ENCODE results near the gene SUGCT.

The SUGCT gene

GRCh38 chr7:40800771-40801170 lies 666.0 kb downstream of the SUGCT start:
- Histone ChIP-seq H3K4me3 (ENCODE audit: low read depth, low read length) (no peak overlapping the region), H3K9ac (ENCODE audit: low read length) (no peak overlapping the region), H3K9me3 (ENCODE audit: control insufficient read depth, insufficient read depth, low read depth, low read length) (no peaks in the 10 kb centered on the region), H3K4me1 (ENCODE audit: control insufficient read depth, insufficient read depth, low read length) (0 out of 2 replicates have a peak, but pooled peaks cover 3% of the 10 kb centered on the region), H3K27ac (ENCODE audit: low read depth, low read length) (no peak overlapping the region), H3K27me3 (ENCODE audit: control insufficient read depth, insufficient read depth, low read length) (no peaks in the 10 kb centered on the region), H3K36me3 (ENCODE audit: control insufficient read depth, insufficient read depth, low read length) (no peaks in the 10 kb centered on the region)

DNA sequence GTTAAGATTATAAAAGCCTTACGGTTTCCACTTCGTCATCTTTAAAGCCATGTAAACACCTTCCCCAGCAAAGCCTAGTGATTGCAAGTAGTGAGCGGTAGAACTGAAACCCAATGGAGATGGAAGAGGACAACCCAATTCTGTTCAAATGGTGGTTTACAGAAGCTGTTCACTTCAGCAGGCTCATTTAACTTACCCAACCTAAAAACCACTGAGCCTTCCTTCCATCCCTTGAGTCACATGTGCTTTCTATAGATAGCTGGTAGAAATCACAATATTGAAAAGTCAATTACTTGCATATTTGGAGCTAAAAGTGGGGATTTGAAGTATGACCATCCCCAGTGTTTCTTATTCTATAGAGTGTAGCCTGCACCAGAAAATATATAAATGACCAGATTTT lies 667.7 kb downstream of the SUGCT start:
- H3K27ac ChIP-seq (ENCODE audit: low read depth, low read length), result no peak overlapping the region
- no peaks in the 10 kb centered on the region for H3K36me3 ChIP-seq (ENCODE audit: control insufficient read depth, insufficient read depth, low read length)
- H3K4me3 ChIP-seq (ENCODE audit: low read depth, low read length), result no peak overlapping the region
- H3K27me3 ChIP-seq (ENCODE audit: control insufficient read depth, insufficient read depth, low read length), result no peaks in the 10 kb centered on the region
- no peak overlapping the region for H3K9ac ChIP-seq (ENCODE audit: low read length)
- H3K4me1 ChIP-seq (ENCODE audit: control insufficient read depth, insufficient read depth, low read length), result 0 out of 2 replicates have a peak, but pooled peaks cover 3% of the 10 kb centered on the region
- no peaks in the 10 kb centered on the region for H3K9me3 ChIP-seq (ENCODE audit: control insufficient read depth, insufficient read depth, low read depth, low read length)

DNA sequence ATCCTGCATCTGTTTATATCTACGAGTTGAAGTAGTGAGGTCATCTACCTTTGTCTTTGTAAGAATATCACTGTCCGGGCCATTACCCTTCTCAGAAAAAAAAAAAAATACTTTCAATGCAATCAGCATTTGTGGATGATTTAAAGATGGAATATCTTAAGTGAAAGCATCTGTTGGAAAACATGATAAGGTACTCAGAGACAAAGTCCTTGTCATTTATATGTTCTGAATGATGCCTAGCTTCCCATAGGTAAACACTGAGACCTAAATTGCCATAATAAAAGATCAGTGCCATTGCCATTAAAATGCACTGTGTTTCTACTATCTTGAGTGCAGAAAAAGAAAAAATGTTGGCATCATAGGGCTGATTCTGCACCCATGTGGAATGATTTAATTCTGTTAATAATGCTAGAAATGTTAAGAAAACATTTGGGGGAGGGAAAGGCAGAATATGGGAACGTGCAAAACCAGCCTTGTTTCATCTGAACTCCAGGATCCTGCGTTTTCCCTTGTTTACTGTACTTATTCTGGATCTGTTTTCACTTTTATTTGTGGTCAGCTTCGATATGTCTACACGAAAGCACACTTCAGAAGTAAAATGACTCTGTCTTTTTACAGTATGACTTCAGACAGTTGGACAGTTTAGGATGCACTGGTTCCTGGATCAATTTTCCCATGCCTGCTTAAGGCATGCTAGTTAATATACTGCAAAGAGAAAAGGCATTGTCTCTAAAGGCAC lies 669.8 kb downstream of the SUGCT start:
- no peak overlapping the region for H3K4me3 ChIP-seq (ENCODE audit: low read depth, low read length)
- no peaks in the 10 kb centered on the region for H3K36me3 ChIP-seq (ENCODE audit: control insufficient read depth, insufficient read depth, low read length)
- 0 out of 2 replicates have a peak, but pooled peaks cover 3% of the 10 kb centered on the region for H3K4me1 ChIP-seq (ENCODE audit: control insufficient read depth, insufficient read depth, low read length)
- H3K9me3 ChIP-seq (ENCODE audit: control insufficient read depth, insufficient read depth, low read depth, low read length), result no peaks in the 10 kb centered on the region
- no peaks in the 10 kb centered on the region for H3K27me3 ChIP-seq (ENCODE audit: control insufficient read depth, insufficient read depth, low read length)
- no peak overlapping the region for H3K9ac ChIP-seq (ENCODE audit: low read length)
- no peak overlapping the region for H3K27ac ChIP-seq (ENCODE audit: low read depth, low read length)

- Histone ChIP-seq H3K9ac (ENCODE audit: low read length) (no peak overlapping the region), H3K36me3 (ENCODE audit: control insufficient read depth, insufficient read depth, low read length) (no peaks in the 10 kb centered on the region), H3K27me3 (ENCODE audit: control insufficient read depth, insufficient read depth, low read length) (no peaks in the 10 kb centered on the region), H3K4me3 (ENCODE audit: low read depth, low read length) (no peak overlapping the region), H3K27ac (ENCODE audit: low read depth, low read length) (no peak overlapping the region), H3K9me3 (ENCODE audit: control insufficient read depth, insufficient read depth, low read depth, low read length) (no peaks in the 10 kb centered on the region), H3K4me1 (ENCODE audit: control insufficient read depth, insufficient read depth, low read length) (0 out of 2 replicates have a peak, but pooled peaks cover 3% of the 10 kb centered on the region)
These were observed 670.6 kb downstream of the SUGCT start for GRCh38 chr7:40805361-40805760.

DNA sequence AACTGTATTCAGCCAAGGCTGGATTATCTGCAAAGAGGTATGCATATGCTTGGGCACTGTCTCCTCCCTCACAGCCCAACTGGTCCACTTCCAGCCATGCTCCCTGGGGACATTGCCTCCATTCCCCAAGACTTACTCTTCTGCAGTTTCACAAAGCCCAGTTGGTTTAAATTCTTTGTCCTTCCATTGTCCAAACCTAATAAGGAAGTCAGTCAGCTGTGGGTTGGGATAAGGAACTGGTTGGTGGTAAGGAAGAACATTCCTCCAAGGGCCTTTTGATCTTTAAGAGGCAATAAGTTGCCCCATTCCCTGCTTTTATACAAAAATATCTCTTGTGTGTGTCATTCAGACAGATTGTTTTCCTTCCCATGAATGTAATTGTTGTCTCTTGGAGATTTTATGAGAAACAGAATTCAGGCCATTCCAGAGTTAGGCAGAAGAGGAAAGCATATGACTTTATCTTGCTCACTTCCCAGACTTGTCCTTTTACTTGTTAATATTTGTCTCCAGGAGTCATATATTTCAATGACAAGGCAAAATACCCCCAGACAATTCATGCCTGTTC lies 673.7 kb downstream of the SUGCT start:
- Histone ChIP-seq H3K27ac (ENCODE audit: low read depth, low read length) (no peak overlapping the region), H3K27me3 (ENCODE audit: control insufficient read depth, insufficient read depth, low read length) (no peaks in the 10 kb centered on the region), H3K9ac (ENCODE audit: low read length) (no peak overlapping the region), H3K9me3 (ENCODE audit: control insufficient read depth, insufficient read depth, low read depth, low read length) (peaks cover 7% of the 10 kb centered on the region; the same call in 1 of the 2 replicates), H3K36me3 (ENCODE audit: control insufficient read depth, insufficient read depth, low read length) (no peaks in the 10 kb centered on the region), H3K4me3 (ENCODE audit: low read depth, low read length) (no peak overlapping the region), H3K4me1 (ENCODE audit: control insufficient read depth, insufficient read depth, low read length) (0 out of 2 replicates have a peak, but pooled peaks cover 3% of the 10 kb centered on the region)

- H3K36me3 ChIP-seq (ENCODE audit: control insufficient read depth, insufficient read depth, low read length), result no peaks in the 10 kb centered on the region
- H3K4me3 ChIP-seq (ENCODE audit: low read depth, low read length), result no peak overlapping the region
- H3K27me3 ChIP-seq (ENCODE audit: control insufficient read depth, insufficient read depth, low read length), result no peaks in the 10 kb centered on the region
- no peaks in the 10 kb centered on the region for H3K4me1 ChIP-seq (ENCODE audit: control insufficient read depth, insufficient read depth, low read length)
- H3K27ac ChIP-seq (ENCODE audit: low read depth, low read length), result no peak overlapping the region
- H3K9ac ChIP-seq (ENCODE audit: low read length), result no peak overlapping the region
- H3K9me3 ChIP-seq (ENCODE audit: control insufficient read depth, insufficient read depth, low read depth, low read length), result peaks cover 7% of the 10 kb centered on the region
These were observed 675.5 kb downstream of the SUGCT start for GRCh38 chr7:40810274-40810673.

GRCh38 chr7:40811666-40812065 lies 676.9 kb downstream of the SUGCT start:
- Histone ChIP-seq H3K4me3 (ENCODE audit: low read depth, low read length) (no peak overlapping the region), H3K27me3 (ENCODE audit: control insufficient read depth, insufficient read depth, low read length) (no peaks in the 10 kb centered on the region), H3K9me3 (ENCODE audit: control insufficient read depth, insufficient read depth, low read depth, low read length) (peaks cover 10% of the 10 kb centered on the region), H3K36me3 (ENCODE audit: control insufficient read depth, insufficient read depth, low read length) (no peaks in the 10 kb centered on the region), H3K9ac (ENCODE audit: low read length) (no peak overlapping the region), H3K27ac (ENCODE audit: low read depth, low read length) (no peak overlapping the region), H3K4me1 (ENCODE audit: control insufficient read depth, insufficient read depth, low read length) (no peaks in the 10 kb centered on the region)

DNA sequence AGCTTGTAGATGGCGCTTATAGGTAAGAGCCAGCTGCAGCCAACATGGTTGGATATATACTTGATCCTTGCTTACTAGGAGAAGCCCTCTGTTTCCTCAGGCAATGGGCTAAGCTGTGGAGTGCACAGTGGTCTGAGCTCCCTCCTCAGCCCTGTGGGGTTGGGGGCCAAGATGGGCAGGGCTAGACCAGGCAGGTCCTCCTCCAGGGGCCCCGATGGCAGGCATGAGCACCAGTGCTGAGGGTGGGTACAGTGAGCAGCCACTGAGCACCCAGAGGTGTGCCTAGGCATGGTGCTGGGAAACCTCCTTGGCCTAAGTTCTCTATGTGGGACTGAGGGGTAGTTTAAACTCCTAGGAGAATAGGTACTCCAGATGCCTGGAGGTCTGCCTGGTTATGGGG lies 680.2 kb downstream of the SUGCT start:
- Histone ChIP-seq H3K27ac (ENCODE audit: low read depth, low read length) (no peak overlapping the region), H3K4me1 (ENCODE audit: control insufficient read depth, insufficient read depth, low read length) (no peaks in the 10 kb centered on the region), H3K27me3 (ENCODE audit: control insufficient read depth, insufficient read depth, low read length) (no peaks in the 10 kb centered on the region), H3K9ac (ENCODE audit: low read length) (no peak overlapping the region), H3K4me3 (ENCODE audit: low read depth, low read length) (no peak overlapping the region), H3K9me3 (ENCODE audit: control insufficient read depth, insufficient read depth, low read depth, low read length) (peaks cover 10% of the 10 kb centered on the region), H3K36me3 (ENCODE audit: control insufficient read depth, insufficient read depth, low read length) (no peaks in the 10 kb centered on the region)

DNA sequence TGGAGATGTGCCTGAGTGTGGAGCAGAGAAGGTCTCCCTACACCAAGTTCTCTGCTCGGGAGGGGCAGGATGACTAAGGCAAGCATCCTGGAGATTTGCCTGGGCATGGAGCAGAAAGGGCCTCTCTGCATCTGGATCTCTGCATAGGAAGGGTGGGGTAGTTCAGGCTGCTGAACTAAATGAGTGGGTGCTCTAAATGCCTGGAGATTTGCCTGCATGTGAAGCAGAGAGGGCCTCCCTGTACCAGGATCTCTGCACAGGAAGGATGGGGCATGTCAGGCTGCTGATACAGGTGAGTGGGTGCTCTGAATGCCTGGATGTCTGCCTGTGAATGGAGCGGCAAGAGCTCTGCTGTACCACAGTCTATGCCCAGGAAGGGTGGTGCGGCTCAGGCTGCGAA lies 680.7 kb downstream of the SUGCT start:
- Histone ChIP-seq H3K27me3 (ENCODE audit: control insufficient read depth, insufficient read depth, low read length) (no peaks in the 10 kb centered on the region), H3K36me3 (ENCODE audit: control insufficient read depth, insufficient read depth, low read length) (no peaks in the 10 kb centered on the region), H3K27ac (ENCODE audit: low read depth, low read length) (no peak overlapping the region), H3K9me3 (ENCODE audit: control insufficient read depth, insufficient read depth, low read depth, low read length) (peaks cover 10% of the 10 kb centered on the region), H3K4me3 (ENCODE audit: low read depth, low read length) (no peak overlapping the region), H3K9ac (ENCODE audit: low read length) (no peak overlapping the region), H3K4me1 (ENCODE audit: control insufficient read depth, insufficient read depth, low read length) (no peaks in the 10 kb centered on the region)

DNA sequence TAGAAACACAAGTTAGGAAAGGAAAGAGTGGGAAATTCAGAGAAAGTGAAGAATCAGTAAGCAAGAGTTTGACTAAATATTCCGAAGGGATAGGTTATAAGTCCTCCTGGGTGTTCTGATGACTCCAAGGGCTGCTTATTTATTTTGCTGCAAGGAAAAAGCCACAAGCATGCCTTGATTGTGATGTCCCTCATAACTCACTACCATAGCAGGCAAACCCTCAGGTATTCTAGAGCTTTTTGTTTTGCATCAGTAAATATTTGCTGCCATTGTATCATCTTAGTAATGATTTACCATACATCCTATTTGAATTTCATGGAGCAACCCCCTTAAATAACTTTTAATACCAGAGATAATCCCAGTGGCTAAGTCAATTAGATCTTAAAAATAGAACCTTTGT lies 688.1 kb downstream of the SUGCT start:
- no peak overlapping the region for H3K9ac ChIP-seq (ENCODE audit: low read length)
- H3K27ac ChIP-seq (ENCODE audit: low read depth, low read length), result no peak overlapping the region
- no peak overlapping the region for H3K4me3 ChIP-seq (ENCODE audit: low read depth, low read length)
- H3K27me3 ChIP-seq (ENCODE audit: control insufficient read depth, insufficient read depth, low read length), result no peaks in the 10 kb centered on the region
- H3K9me3 ChIP-seq (ENCODE audit: control insufficient read depth, insufficient read depth, low read depth, low read length), result no peaks in the 10 kb centered on the region
- H3K4me1 ChIP-seq (ENCODE audit: control insufficient read depth, insufficient read depth, low read length), result peaks cover 19% of the 10 kb centered on the region
- H3K36me3 ChIP-seq (ENCODE audit: control insufficient read depth, insufficient read depth, low read length), result no peaks in the 10 kb centered on the region

DNA sequence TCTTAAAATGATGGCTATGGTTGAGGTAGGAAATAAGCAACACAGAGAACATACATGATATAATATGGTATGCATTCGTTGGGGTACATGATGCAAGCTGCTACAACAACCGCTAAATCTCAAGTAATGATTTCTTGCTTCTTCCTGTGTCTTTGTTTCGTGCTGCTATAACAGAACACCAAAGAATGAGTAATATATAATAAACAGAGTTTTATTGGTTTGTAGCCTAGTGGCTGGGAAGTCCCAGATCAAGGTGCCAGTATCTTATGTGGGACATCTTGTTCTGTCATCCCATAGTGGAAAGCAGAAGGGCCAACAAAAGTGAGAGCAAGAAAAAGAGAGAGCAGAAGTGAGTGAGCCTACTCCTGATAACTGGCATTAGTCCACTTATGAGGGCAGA lies 689.7 kb downstream of the SUGCT start:
- Histone ChIP-seq H3K9ac (ENCODE audit: low read length) (no peak overlapping the region), H3K36me3 (ENCODE audit: control insufficient read depth, insufficient read depth, low read length) (no peaks in the 10 kb centered on the region), H3K9me3 (ENCODE audit: control insufficient read depth, insufficient read depth, low read depth, low read length) (no peaks in the 10 kb centered on the region), H3K27me3 (ENCODE audit: control insufficient read depth, insufficient read depth, low read length) (no peaks in the 10 kb centered on the region), H3K4me3 (ENCODE audit: low read depth, low read length) (no peak overlapping the region), H3K4me1 (ENCODE audit: control insufficient read depth, insufficient read depth, low read length) (peaks cover 22% of the 10 kb centered on the region), H3K27ac (ENCODE audit: low read depth, low read length) (no peak overlapping the region)

All from HUES6 (cell line).